WTC11 (cell line): Measurements from ENCODE around the gene NPDC1. TPM values are rescaled to one million over a fixed set of nuclear protein-coding genes. Genes with fewer than 3 reads are reported as not detected.

ENCODE experiments used
- ATAC-seq: fragments of 200-7000 bp; cut with Tn5 transposase; 2 replicates; pipeline ENCODE4 v1.10.0; 2021; ENCODE audit warnings: mild to moderate bottlenecking, moderate library complexity
- CTCF ChIA-PET: fragments of 300-600 bp; sonication (Branson Sonifier 250); formaldehyde crosslinking; loops from one replicate; lab custom pipeline; 2021; ENCODE audit warnings: antibody characterized with exemption; lab: Charles Lee
- POLR2A ChIA-PET: fragments of 350-600 bp; sonication (Branson Sonifier 250); formaldehyde crosslinking; loops from one replicate; lab custom pipeline; 2021; ENCODE audit warnings: antibody characterized with exemption; lab: Charles Lee
- DNase-seq: peaks from one replicate; pipeline ENCODE4 v3.0.0; 2021; ENCODE audit warnings: low spot score
- H3K27ac Mint-ChIP-seq: 2 replicates; pipeline ENCODE4 v1.8.0; 2021; ENCODE audit warnings: mixed read lengths
- H3K27me3 Mint-ChIP-seq: 2 replicates; pipeline ENCODE4 v1.8.0; 2021; ENCODE audit warnings: low read depth, mild to moderate bottlenecking, moderate library complexity, mixed read lengths
- H3K36me3 Mint-ChIP-seq: 2 replicates; pipeline ENCODE4 v1.8.0; 2021; ENCODE audit warnings: mixed read lengths
- H3K4me1 Mint-ChIP-seq: 2 replicates; pipeline ENCODE4 v1.8.0; 2022; ENCODE audit warnings: mixed read lengths
- H3K4me3 Mint-ChIP-seq: 2 replicates; pipeline ENCODE4 v1.8.0; 2021; ENCODE audit warnings: mild to moderate bottlenecking, moderate library complexity, mixed read lengths
- H3K9me3 Mint-ChIP-seq: 2 replicates; pipeline ENCODE4 v1.8.0; 2021; ENCODE audit warnings: mixed read lengths
- ATF1 ChIP-seq: sonication (generic); formaldehyde crosslinking; IDR thresholded peaks from 2 replicates; pipeline ENCODE4 v1.8.1; 2023; ENCODE audit warnings: mild to moderate bottlenecking, moderate library complexity, missing genetic modification reagents
- FOXP1 ChIP-seq: sonication (generic); formaldehyde crosslinking; IDR thresholded peaks from 2 replicates; pipeline ENCODE4 v1.8.0; 2022; ENCODE audit warnings: missing genetic modification reagents, mild to moderate bottlenecking, moderate library complexity, borderline replicate concordance
- GABPB1 ChIP-seq: sonication (generic); formaldehyde crosslinking; IDR thresholded peaks from 2 replicates; pipeline ENCODE4 v1.8.1; 2023; ENCODE audit warnings: mild to moderate bottlenecking, missing genetic modification reagents
- JUN ChIP-seq: sonication (generic); formaldehyde crosslinking; IDR thresholded peaks from 2 replicates; pipeline ENCODE4 v1.8.0; 2023; ENCODE audit warnings: mild to moderate bottlenecking, missing genetic modification reagents
- RORB ChIP-seq: fragments of 250-450 bp; sonication (Bioruptor Pico); IDR thresholded peaks from 2 replicates; pipeline ENCODE4 v1.9.0; 2021; ENCODE audit warnings: mild to moderate bottlenecking
- SOX15 ChIP-seq: fragments of 250-450 bp; sonication (Bioruptor Pico); IDR thresholded peaks from 2 replicates; pipeline ENCODE4 v1.9.0; 2021; ENCODE audit warnings: mild to moderate bottlenecking
- STAT6 ChIP-seq: sonication (generic); formaldehyde crosslinking; conservative IDR thresholded peaks from 2 replicates; pipeline ENCODE4 v1.8.1; 2023; ENCODE audit warnings: mild to moderate bottlenecking, low read depth, missing genetic modification reagents, moderate library complexity
- total RNA-seq: library from RNA; stranded (reverse); gene quantifications from 3 replicates; pipeline ENCODE4 v1.2.3, GENCODE V29; 2021
- TF ChIP-seq, protein P1 (sequence below): sonication (generic); formaldehyde crosslinking; IDR thresholded peaks from 2 replicates; pipeline ENCODE4 v1.8.1; 2023; ENCODE audit warnings: mild to moderate bottlenecking, missing genetic modification reagents, borderline replicate concordance
- TF ChIP-seq, protein P2 (sequence below): fragments of 200-600 bp; IDR thresholded peaks from 2 replicates; pipeline ENCODE4 v1.8.0; 2022; ENCODE audit warnings: antibody characterized with exemption
- TF ChIP-seq, protein P3 (sequence below): sonication (generic); formaldehyde crosslinking; IDR thresholded peaks from 2 replicates; pipeline ENCODE4 v1.8.1; 2022; ENCODE audit warnings: mild to moderate bottlenecking, moderate library complexity, missing genetic modification reagents
- TF ChIP-seq, protein P4 (sequence below): sonication (generic); formaldehyde crosslinking; IDR thresholded peaks from 2 replicates; pipeline ENCODE4 v1.8.0; 2022; ENCODE audit warnings: mild to moderate bottlenecking, missing genetic modification reagents
- TF ChIP-seq, protein P5 (sequence below): fragments of 250-450 bp; sonication (Bioruptor Pico); IDR thresholded peaks from 2 replicates; pipeline ENCODE4 v1.9.0; 2021; ENCODE audit warnings: mild to moderate bottlenecking
- TF ChIP-seq, protein P6 (sequence below): sonication (generic); formaldehyde crosslinking; IDR thresholded peaks from 2 replicates; pipeline ENCODE4 v1.8.0; 2023; ENCODE audit warnings: missing genetic modification reagents, mild to moderate bottlenecking, borderline replicate concordance

The NPDC1 gene
- total RNA-seq, 1 experiment from 2014 or later = 64.3 TPM

DNA sequence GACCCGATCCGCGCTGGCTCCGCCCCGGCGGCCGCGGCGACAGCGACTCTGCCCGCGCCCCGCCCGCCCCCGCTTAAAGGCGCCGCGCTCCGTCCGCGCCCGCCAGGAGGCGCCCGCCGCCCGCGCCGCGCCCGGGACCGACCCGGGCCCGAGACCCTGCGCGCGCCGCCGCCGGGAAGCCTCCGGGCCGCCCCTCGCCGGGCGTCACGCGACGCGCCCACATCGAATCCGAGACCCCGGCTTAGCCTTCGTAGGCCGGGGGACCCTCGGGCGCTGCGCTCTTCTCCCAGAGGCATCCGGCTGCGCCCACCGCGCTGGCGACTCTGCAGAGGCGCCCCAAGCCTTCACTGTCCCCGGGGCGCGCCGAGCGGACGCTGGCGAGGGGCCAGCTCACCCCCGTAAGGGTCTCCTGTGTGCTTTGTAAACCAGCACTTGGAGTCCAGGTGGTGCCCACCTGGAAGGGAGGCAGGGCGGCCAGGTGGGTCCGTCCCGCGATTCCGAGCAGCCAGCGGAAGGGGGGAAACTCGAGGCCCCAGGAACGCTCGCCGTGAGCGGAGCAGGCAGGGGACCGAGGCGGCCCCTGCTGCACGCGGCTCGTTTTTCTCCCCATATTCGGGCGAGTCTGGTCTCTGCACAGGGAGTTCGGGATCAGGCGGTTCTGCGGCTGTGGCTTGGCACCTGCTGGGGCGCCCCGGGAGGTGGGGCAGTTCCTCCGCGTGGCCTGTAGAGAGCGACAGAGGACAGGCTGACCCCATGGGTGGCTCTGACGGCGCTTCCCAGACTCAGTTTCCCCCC is 17.5 kb downstream of the NPDC1 start (continued):
- TF ChIP-seq, protein P1, sequence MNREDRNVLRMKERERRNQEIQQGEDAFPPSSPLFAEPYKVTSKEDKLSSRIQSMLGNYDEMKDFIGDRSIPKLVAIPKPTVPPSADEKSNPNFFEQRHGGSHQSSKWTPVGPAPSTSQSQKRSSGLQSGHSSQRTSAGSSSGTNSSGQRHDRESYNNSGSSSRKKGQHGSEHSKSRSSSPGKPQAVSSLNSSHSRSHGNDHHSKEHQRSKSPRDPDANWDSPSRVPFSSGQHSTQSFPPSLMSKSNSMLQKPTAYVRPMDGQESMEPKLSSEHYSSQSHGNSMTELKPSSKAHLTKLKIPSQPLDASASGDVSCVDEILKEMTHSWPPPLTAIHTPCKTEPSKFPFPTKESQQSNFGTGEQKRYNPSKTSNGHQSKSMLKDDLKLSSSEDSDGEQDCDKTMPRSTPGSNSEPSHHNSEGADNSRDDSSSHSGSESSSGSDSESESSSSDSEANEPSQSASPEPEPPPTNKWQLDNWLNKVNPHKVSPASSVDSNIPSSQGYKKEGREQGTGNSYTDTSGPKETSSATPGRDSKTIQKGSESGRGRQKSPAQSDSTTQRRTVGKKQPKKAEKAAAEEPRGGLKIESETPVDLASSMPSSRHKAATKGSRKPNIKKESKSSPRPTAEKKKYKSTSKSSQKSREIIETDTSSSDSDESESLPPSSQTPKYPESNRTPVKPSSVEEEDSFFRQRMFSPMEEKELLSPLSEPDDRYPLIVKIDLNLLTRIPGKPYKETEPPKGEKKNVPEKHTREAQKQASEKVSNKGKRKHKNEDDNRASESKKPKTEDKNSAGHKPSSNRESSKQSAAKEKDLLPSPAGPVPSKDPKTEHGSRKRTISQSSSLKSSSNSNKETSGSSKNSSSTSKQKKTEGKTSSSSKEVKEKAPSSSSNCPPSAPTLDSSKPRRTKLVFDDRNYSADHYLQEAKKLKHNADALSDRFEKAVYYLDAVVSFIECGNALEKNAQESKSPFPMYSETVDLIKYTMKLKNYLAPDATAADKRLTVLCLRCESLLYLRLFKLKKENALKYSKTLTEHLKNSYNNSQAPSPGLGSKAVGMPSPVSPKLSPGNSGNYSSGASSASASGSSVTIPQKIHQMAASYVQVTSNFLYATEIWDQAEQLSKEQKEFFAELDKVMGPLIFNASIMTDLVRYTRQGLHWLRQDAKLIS (CRISPR knock-in tag) = no peak
- no peak for TF ChIP-seq SOX15
- TF ChIP-seq, protein P2, sequence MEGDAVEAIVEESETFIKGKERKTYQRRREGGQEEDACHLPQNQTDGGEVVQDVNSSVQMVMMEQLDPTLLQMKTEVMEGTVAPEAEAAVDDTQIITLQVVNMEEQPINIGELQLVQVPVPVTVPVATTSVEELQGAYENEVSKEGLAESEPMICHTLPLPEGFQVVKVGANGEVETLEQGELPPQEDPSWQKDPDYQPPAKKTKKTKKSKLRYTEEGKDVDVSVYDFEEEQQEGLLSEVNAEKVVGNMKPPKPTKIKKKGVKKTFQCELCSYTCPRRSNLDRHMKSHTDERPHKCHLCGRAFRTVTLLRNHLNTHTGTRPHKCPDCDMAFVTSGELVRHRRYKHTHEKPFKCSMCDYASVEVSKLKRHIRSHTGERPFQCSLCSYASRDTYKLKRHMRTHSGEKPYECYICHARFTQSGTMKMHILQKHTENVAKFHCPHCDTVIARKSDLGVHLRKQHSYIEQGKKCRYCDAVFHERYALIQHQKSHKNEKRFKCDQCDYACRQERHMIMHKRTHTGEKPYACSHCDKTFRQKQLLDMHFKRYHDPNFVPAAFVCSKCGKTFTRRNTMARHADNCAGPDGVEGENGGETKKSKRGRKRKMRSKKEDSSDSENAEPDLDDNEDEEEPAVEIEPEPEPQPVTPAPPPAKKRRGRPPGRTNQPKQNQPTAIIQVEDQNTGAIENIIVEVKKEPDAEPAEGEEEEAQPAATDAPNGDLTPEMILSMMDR = 0 out of 2 replicates have a peak, but pooled peaks have one; percentile 9

DNA sequence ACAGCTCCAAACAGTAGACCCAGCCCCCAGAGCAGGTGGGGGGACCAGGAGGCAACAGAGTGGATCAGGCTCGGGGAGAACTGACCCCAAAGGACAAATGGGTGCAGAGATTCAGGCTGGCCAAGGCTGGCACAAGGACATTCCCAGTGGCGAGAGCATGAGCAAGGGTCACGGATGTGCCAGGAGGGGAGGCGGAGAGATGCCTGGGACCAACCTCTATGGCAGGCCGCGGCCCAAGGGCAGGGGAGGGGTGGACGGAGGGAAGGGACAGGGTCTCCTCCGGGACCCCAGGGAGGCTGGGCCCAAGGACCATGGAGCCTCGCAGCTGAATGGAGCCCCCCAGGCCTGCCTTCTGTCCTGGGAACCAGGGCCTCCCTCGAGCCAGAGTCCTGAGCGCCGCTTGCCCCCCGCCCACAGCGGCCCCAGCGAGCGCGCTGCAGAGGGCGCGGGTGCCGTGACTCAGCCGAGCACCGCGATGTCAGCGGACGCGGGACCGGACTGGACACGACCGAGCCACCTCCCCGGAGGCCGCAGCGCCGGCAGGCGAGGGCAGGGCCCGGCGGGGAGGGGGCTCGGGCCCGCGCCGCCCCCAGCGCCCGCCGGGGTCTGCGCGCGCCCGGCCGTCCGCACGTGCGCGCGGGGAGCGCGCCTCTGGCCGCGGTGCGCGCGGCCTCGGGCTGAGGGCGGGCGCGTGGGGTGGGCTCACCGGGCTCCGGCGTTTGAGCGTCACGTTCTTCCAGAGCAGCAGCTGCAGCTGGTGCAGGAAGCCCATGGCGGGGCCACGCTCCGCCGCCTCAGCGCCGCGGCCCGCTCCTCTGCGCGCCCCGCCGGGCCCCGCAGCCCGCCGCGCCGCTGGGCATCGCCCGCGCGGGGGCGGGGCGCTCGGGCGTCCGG is 18.4 kb downstream of the NPDC1 start, which contains the start of gene ABCA2:
ABCA2 (minus strand) TSS at position 869 of the 894 bp plus-strand sequence; CDS start at position 772, 97 bp downstream.
- Mint-ChIP-seq H3K4me3 (peak within 1 kb of the TSS; percentile 69), H3K9me3 (no peaks in the 10 kb centered on the region), H3K27me3 (peaks cover 17% of the 10 kb centered on the region), H3K4me1 (0 out of 2 replicates have a peak, but pooled peaks cover 2% of the 10 kb centered on the region), H3K36me3 (no peaks in the 10 kb centered on the region), H3K27ac (no peak within 1 kb of the TSS)
- ATAC-seq = no peak; the same call in none of the 2 replicates
- CTCF ChIA-PET = interaction anchor here (0.6 to 3.8 kb wide), 28 partner anchors 8 to 249 kb away, joined by 3 to 58 read pairs (median 12); partner anchors contain the start of genes CCDC183, CLIC3, ENTPD2 and FBXW5
- TF ChIP-seq JUN (CRISPR knock-in tag) = no peak
- TF ChIP-seq, protein P3, sequence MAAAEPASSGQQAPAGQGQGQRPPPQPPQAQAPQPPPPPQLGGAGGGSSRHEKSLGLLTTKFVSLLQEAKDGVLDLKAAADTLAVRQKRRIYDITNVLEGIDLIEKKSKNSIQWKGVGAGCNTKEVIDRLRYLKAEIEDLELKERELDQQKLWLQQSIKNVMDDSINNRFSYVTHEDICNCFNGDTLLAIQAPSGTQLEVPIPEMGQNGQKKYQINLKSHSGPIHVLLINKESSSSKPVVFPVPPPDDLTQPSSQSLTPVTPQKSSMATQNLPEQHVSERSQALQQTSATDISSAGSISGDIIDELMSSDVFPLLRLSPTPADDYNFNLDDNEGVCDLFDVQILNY (CRISPR knock-in tag) = 0 out of 2 replicates have a peak, but pooled peaks have one; percentile 43
- POLR2A ChIA-PET = no interaction called here
- DNase-seq = peak; percentile 41

DNA sequence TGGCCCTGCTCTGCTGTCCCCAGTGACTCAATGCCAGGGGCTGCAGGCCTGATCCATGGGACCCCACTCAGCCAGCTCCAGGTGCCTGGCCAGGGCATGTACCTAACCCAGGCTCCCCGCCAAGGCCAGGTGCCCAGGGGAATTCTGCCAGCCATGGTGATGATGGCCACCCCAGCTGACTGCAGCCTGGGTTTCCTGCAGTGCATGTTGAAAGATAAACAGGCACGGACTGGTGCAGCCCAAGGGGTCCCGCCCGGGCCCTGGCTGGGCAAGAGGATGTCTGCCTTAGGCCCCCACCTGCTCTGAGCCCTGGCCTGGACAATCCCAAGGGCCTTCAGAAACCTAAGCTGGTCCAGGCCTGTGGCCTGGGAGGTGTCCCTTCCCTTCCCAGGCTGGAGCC is 19.1 kb downstream of the NPDC1 start:
- H3K4me1 Mint-ChIP-seq = peaks cover 2% of the 10 kb centered on the region; the same call in 1 of the 2 replicates
- H3K36me3 Mint-ChIP-seq = no peaks in the 10 kb centered on the region
- H3K9me3 Mint-ChIP-seq = no peaks in the 10 kb centered on the region
- no peak for ATAC-seq
- peaks cover 17% of the 10 kb centered on the region for H3K27me3 Mint-ChIP-seq
- no peak overlapping the region for H3K27ac Mint-ChIP-seq
- DNase-seq = no peak
- POLR2A ChIA-PET = no interaction called here
- H3K4me3 Mint-ChIP-seq = peak overlapping the region; percentile 69
- CTCF ChIA-PET = interaction anchor here (0.6 to 3.8 kb wide), 10 partner anchors 8 to 210 kb away, joined by 3 to 38 read pairs (median 4); partner anchors contain the start of genes MAN1B1 and NPDC1
- TF ChIP-seq FOXP1 (CRISPR knock-in tag) (no peak), GABPB1 (CRISPR knock-in tag) (no peak), RORB (CRISPR knock-in tag) (no peak), ATF1 (CRISPR knock-in tag) (no peak), STAT6 (CRISPR knock-in tag) (no peak)
- TF ChIP-seq, protein P4, sequence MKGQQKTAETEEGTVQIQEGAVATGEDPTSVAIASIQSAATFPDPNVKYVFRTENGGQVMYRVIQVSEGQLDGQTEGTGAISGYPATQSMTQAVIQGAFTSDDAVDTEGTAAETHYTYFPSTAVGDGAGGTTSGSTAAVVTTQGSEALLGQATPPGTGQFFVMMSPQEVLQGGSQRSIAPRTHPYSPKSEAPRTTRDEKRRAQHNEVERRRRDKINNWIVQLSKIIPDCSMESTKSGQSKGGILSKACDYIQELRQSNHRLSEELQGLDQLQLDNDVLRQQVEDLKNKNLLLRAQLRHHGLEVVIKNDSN (CRISPR knock-in tag) = no peak
- TF ChIP-seq, protein P5, sequence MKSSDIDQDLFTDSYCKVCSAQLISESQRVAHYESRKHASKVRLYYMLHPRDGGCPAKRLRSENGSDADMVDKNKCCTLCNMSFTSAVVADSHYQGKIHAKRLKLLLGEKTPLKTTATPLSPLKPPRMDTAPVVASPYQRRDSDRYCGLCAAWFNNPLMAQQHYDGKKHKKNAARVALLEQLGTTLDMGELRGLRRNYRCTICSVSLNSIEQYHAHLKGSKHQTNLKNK (CRISPR knock-in tag) = no peak
- TF ChIP-seq, protein P6, sequence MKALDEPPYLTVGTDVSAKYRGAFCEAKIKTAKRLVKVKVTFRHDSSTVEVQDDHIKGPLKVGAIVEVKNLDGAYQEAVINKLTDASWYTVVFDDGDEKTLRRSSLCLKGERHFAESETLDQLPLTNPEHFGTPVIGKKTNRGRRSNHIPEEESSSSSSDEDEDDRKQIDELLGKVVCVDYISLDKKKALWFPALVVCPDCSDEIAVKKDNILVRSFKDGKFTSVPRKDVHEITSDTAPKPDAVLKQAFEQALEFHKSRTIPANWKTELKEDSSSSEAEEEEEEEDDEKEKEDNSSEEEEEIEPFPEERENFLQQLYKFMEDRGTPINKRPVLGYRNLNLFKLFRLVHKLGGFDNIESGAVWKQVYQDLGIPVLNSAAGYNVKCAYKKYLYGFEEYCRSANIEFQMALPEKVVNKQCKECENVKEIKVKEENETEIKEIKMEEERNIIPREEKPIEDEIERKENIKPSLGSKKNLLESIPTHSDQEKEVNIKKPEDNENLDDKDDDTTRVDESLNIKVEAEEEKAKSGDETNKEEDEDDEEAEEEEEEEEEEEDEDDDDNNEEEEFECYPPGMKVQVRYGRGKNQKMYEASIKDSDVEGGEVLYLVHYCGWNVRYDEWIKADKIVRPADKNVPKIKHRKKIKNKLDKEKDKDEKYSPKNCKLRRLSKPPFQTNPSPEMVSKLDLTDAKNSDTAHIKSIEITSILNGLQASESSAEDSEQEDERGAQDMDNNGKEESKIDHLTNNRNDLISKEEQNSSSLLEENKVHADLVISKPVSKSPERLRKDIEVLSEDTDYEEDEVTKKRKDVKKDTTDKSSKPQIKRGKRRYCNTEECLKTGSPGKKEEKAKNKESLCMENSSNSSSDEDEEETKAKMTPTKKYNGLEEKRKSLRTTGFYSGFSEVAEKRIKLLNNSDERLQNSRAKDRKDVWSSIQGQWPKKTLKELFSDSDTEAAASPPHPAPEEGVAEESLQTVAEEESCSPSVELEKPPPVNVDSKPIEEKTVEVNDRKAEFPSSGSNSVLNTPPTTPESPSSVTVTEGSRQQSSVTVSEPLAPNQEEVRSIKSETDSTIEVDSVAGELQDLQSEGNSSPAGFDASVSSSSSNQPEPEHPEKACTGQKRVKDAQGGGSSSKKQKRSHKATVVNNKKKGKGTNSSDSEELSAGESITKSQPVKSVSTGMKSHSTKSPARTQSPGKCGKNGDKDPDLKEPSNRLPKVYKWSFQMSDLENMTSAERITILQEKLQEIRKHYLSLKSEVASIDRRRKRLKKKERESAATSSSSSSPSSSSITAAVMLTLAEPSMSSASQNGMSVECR = no peak
